Activated CD8-positive, alpha-beta T cell treated with anti-CD3 and anti-CD28 coated beads, Interleukin-2, amount 10 ng/mL, durations not matched to agents 7 days and 5 days (primary cell): Measurements from ENCODE around the gene DGKB. TPM values are rescaled to one million over a fixed set of nuclear protein-coding genes. Genes with fewer than 3 reads are reported as not detected.

Source experiments
- ATAC-seq: fragments of 150-1000 bp; cut with Tn5 transposase; one replicate; pipeline ENCODE4 v1.10.0; 2021; ENCODE audit warnings: moderate library complexity
- CTCF ChIA-PET: fragments of 350-600 bp; sonication (Branson Sonifier 250); formaldehyde crosslinking; loops from one replicate; lab custom pipeline; 2021; ENCODE audit warnings: antibody characterized with exemption; lab: Charles Lee
- POLR2A ChIA-PET: fragments of 350-600 bp; sonication (Branson Sonifier 250); formaldehyde crosslinking; loops from one replicate; lab custom pipeline; 2021; ENCODE audit warnings: antibody characterized with exemption; lab: Charles Lee
- DNase-seq: peaks from one replicate; pipeline ENCODE4 v3.0.0-alpha.2; 2020
- H3K27ac Mint-ChIP-seq: one replicate; pipeline ENCODE4 v1.8.0; 2021; ENCODE audit warnings: mild to moderate bottlenecking, mixed read lengths
- H3K27me3 Mint-ChIP-seq: one replicate; pipeline ENCODE4 v1.8.0; 2021; ENCODE audit warnings: low read depth, mixed read lengths
- H3K36me3 Mint-ChIP-seq: one replicate; pipeline ENCODE4 v1.8.0; 2021; ENCODE audit warnings: low read depth, mixed read lengths
- H3K4me1 Mint-ChIP-seq: one replicate; pipeline ENCODE4 v1.8.0; 2021; ENCODE audit warnings: low read depth, mixed read lengths
- H3K4me3 Mint-ChIP-seq: one replicate; pipeline ENCODE4 v1.8.0; 2021; ENCODE audit warnings: mild to moderate bottlenecking, mixed read lengths
- H3K9me3 Mint-ChIP-seq: one replicate; pipeline ENCODE4 v1.8.0; 2022; ENCODE audit warnings: mixed read lengths; ENCODE audit not compliant: insufficient read depth
- total RNA-seq, 2 experiments: library from RNA; stranded (reverse); gene quantifications; one replicate each; pipeline ENCODE4 v1.2.3, GENCODE V29; 2021

DGKB gene
- total RNA-seq, 2 experiments from 2014 or later = not detected

DNA sequence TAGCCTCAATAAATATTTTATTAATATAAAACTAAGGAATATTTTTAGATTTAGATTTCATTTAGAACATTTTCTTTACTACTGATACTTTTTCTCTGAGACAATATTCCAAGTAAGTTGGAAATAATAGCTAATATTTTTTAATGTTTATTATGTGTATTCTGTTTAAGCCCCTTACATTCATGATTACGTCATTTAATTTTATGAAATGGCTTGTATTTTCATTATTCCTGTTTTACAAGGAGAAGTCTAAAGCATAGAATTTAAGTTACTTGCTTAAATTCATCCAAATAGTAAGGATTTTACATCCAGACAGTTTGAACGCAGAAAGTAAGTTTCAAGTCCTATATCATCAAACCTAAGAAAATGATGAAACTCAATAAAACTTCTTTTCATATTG, 6.1 kb downstream of the DGKB start:
- Mint-ChIP-seq H3K9me3 (peaks cover 7% of the 10 kb centered on the region), H3K36me3 (no peaks in the 10 kb centered on the region), H3K27ac (no peak overlapping the region), H3K27me3 (no peaks in the 10 kb centered on the region), H3K4me3 (no peak overlapping the region), H3K4me1 (no peaks in the 10 kb centered on the region)
- ATAC-seq (no peak), DNase-seq (no peak)
- ChIA-PET POLR2A (no interaction called here), CTCF (no interaction called here)

DNA sequence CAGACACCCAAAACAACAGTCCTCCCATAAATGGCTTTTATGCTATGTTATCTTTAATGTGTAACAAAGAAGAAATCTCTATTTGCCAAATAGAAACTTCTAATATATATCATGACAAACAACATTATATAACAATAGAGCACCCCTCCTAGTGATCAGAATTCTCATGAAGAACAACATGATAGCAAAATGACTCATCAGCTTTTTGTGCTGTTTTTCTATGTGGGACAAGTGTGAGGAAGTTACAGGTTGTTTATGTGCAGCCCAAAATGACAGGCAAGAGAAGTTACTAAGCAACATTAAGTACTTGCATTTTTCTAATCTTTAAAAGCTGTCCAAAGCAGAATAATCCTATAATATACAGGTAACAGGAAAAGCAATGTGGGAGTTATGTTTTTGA, 7.7 kb downstream of the DGKB start:
- no peaks in the 10 kb centered on the region for H3K27me3 Mint-ChIP-seq
- ATAC-seq (no peak), DNase-seq (no peak)
- peaks cover 7% of the 10 kb centered on the region for H3K9me3 Mint-ChIP-seq
- no peak overlapping the region for H3K27ac Mint-ChIP-seq
- no peaks in the 10 kb centered on the region for H3K4me1 Mint-ChIP-seq
- ChIA-PET POLR2A (no interaction called here), CTCF (no interaction called here)
- no peak overlapping the region for H3K4me3 Mint-ChIP-seq
- no peaks in the 10 kb centered on the region for H3K36me3 Mint-ChIP-seq

DNA sequence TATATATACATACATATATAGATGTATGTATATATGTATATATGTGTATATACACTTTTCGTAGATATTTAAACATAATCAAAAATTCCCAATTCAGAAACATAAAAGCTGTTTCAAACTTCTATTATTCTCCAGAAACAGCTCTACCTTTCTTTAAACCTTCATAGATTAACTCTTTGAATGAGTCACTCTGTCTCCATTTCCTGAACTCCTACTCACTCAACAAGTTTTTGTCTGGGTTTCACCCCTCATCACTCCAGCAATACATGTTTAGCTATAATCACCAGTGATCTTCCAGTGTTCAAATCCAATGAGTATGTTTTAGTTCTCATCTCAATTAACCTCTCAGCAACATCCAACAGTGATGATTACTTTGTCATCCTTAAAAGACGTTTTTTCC, 9.6 kb downstream of the DGKB start:
- ChIA-PET CTCF (no interaction called here), POLR2A (no interaction called here)
- Mint-ChIP-seq H3K4me1 (no peaks in the 10 kb centered on the region), H3K4me3 (no peak overlapping the region), H3K9me3 (peaks cover 7% of the 10 kb centered on the region), H3K36me3 (no peaks in the 10 kb centered on the region), H3K27me3 (no peaks in the 10 kb centered on the region), H3K27ac (no peak overlapping the region)
- DNase-seq = no peak
- ATAC-seq = no peak

DNA sequence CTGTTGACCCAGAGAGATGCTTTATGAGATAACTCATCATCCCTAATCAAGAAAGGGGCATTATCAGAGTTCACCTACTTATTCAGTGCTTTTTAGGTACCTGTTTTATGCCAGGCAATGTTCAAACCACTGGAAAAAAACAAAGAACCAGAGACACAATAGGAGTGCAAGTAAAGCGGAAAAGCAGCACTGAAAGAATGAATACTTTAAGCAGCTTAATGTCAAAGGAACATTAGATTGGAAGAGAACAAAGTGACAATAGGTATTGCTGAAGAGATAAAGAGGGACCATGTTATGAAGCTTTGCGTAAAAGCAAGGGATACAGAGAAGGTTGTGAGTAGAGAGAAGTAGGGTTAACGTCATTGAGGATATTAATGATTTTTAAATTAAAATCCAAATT, 11.3 kb downstream of the DGKB start:
- ATAC-seq = no peak
- Mint-ChIP-seq H3K27ac (no peak overlapping the region), H3K36me3 (no peaks in the 10 kb centered on the region), H3K9me3 (peaks cover 7% of the 10 kb centered on the region), H3K4me3 (no peak overlapping the region), H3K27me3 (no peaks in the 10 kb centered on the region), H3K4me1 (no peaks in the 10 kb centered on the region)
- CTCF ChIA-PET = no interaction called here
- POLR2A ChIA-PET = no interaction called here
- DNase-seq = no peak

DNA sequence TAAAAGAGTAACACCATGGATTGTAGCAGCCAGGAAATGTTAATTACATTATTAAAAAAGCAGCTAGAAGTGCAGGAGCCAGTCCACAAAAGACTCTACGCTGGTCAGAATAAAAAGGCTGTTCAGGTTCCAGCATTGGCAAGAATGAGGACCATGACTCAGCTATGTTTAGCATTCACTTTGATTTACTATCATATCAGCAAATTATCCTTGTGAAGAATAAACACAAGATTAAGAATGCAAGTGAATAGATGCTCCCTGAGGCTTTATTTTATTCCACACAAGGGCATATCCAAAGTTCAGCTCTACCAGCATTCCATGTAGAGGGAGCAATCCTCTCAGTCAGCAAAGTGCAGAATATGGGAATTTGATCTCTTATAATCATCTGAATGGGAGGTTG, 13.6 kb downstream of the DGKB start:
- Mint-ChIP-seq H3K4me1 (no peaks in the 10 kb centered on the region), H3K4me3 (no peak overlapping the region), H3K9me3 (peaks cover 7% of the 10 kb centered on the region), H3K27ac (no peak overlapping the region), H3K27me3 (no peaks in the 10 kb centered on the region), H3K36me3 (no peaks in the 10 kb centered on the region)
- DNase-seq = no peak
- POLR2A ChIA-PET = no interaction called here
- CTCF ChIA-PET = no interaction called here
- no peak for ATAC-seq

DNA sequence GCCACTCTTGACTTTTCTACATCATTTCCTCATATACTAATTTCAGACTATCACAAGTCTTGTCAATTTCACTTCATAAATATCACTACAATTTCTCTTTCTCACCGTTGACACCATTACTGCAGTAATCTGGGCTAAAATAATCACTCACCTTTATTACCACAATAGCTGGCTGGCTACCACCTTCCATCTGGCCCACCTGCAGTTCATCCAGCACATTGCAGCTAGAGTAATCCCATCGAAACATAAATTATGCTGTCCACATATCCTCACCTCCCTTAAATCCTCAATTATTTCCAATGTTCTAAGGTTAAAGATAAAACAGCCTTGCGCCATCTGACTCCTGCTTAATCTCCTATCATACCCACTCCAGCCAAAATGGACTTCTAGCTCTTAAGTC, 16.0 kb downstream of the DGKB start:
- ChIA-PET CTCF (no interaction called here), POLR2A (no interaction called here)
- DNase-seq (no peak), ATAC-seq (no peak)
- Mint-ChIP-seq H3K27me3 (no peaks in the 10 kb centered on the region), H3K9me3 (no peaks in the 10 kb centered on the region), H3K27ac (no peak overlapping the region), H3K36me3 (no peaks in the 10 kb centered on the region), H3K4me1 (no peaks in the 10 kb centered on the region), H3K4me3 (no peak overlapping the region)

DNA sequence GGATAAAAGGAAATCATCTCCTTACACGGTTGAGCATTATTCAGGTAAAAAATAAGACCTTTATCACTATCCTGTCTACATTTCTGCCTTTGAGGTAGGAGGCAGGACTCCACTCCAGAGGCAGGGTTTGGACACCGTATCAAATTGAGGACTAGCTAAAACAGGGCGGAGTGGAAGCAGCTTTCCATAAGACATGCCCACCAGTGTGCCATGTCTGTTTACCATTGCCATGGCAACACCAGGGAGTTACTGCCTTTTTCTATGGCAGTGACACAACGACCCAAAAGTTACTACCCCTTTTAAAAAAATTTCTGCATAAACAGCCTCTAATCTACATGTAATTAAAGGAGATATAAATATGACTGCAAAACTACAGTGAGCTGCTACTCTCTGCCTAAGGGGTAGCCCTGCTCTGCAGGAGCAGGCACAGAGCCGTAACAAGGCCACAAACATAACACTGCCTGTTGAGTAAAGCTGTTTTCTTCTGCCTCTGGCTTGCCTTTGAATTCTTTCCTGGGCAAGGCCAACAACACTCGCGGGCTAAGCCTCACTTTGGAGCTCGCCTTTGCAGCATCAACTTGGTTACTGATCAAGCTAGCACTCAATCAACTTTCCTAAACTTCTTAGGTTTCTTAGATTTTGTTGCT, 26.5 kb downstream of the DGKB start:
- Mint-ChIP-seq H3K27ac (no peak overlapping the region), H3K27me3 (no peaks in the 10 kb centered on the region), H3K9me3 (peaks cover 4% of the 10 kb centered on the region), H3K4me1 (no peaks in the 10 kb centered on the region), H3K36me3 (no peaks in the 10 kb centered on the region), H3K4me3 (no peak overlapping the region)
- ATAC-seq (no peak), DNase-seq (no peak)
- ChIA-PET CTCF (no interaction called here), POLR2A (no interaction called here)

DNA sequence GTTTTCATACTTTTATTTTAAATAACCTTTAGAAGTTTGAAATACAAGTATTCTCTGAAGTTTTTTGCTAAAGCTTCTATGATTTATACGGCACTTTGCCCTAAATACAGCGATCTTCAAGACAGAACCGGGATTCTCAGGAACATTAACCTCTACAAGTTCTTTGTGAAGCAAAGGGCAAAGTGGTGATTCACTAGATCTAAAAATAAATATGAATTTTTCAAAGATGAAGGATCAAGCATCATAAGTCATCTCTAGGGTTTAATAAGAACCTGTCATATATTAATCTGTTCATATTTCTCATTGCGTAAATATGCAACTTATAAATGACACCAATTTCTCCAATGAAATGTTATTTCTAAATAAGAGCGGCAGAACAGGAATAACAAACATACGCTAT, 30.7 kb downstream of the DGKB start:
- Mint-ChIP-seq H3K36me3 (no peaks in the 10 kb centered on the region), H3K4me1 (no peaks in the 10 kb centered on the region), H3K4me3 (no peak overlapping the region)

DNA sequence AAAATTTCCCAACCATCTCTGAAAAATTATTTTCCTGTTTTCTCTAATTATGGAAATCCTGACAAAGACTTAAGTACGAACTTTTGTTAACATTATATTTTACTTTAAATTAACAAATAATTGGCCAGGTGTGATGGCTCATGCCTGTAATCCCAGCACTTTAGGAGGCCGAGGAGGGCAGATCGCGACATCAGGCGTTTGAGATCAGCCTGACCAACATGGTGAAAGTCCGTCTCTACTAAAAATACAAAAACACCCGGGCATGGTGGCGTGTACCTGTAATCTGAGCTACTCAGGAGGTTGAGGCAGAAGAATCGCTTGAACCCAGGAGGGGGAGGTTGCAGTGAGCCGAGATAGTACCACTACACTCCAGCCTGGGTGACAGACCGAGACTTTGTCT, 32.2 kb downstream of the DGKB start:
- ChIA-PET CTCF (no interaction called here), POLR2A (no interaction called here)
- Mint-ChIP-seq H3K27ac (no peak overlapping the region), H3K4me3 (no peak overlapping the region), H3K27me3 (no peaks in the 10 kb centered on the region), H3K36me3 (no peaks in the 10 kb centered on the region), H3K4me1 (no peaks in the 10 kb centered on the region), H3K9me3 (peaks cover 3% of the 10 kb centered on the region)
- DNase-seq (no peak), ATAC-seq (no peak)

More for the DNA sequence above, 30.7 kb downstream of the DGKB start:
- ATAC-seq = no peak
- peaks cover 4% of the 10 kb centered on the region for H3K9me3 Mint-ChIP-seq
- no peaks in the 10 kb centered on the region for H3K27me3 Mint-ChIP-seq
- H3K27ac Mint-ChIP-seq = no peak overlapping the region
- ChIA-PET POLR2A (no interaction called here), CTCF (no interaction called here)
- no peak for DNase-seq

DNA sequence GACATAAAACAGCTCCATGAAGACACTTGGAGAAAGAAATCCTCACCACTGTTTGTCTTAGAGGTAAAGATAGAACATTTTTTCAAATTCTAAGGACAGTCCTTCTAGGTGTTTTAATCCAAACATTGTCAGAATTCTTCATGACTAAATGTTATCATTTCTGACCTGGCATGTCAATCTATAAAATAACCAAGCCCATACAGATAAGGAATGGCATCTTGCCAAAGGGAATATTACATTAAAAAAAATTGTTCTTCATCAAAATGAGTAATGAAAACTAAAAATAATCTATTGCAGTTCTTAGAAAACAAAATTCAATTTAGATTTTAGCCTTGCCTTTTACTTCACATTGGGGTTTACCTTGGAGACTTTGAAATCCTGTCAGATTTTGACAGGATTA, 33.6 kb downstream of the DGKB start:
- Mint-ChIP-seq H3K4me3 (no peak overlapping the region), H3K36me3 (no peaks in the 10 kb centered on the region), H3K9me3 (no peaks in the 10 kb centered on the region), H3K4me1 (no peaks in the 10 kb centered on the region), H3K27ac (no peak overlapping the region), H3K27me3 (no peaks in the 10 kb centered on the region)
- ChIA-PET POLR2A (no interaction called here), CTCF (no interaction called here)
- ATAC-seq (no peak), DNase-seq (no peak)

DNA sequence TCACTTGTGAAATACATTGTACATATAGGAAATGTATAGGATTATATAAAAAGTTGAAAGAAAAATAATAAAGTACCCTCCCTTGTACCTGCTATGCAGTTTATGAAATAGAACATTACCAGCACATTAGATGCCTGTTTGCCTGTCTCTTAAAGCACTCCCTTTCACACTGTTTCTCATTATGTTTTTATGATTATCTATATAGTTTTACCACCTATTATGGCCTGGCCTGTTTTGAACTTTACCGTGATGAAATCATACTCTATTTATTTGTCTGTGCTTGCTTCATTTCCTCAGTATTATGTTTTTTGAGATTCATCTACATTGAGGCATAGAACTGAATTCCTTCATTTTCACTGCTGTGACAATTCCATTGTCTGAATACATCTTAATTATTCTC, 41.1 kb downstream of the DGKB start:
- H3K4me3 Mint-ChIP-seq = no peak overlapping the region
- CTCF ChIA-PET = no interaction called here
- H3K27ac Mint-ChIP-seq = no peak overlapping the region
- H3K9me3 Mint-ChIP-seq = no peaks in the 10 kb centered on the region
- no peaks in the 10 kb centered on the region for H3K36me3 Mint-ChIP-seq
- POLR2A ChIA-PET = no interaction called here
- ATAC-seq (no peak), DNase-seq (no peak)
- no peaks in the 10 kb centered on the region for H3K4me1 Mint-ChIP-seq
- H3K27me3 Mint-ChIP-seq = no peaks in the 10 kb centered on the region

DNA sequence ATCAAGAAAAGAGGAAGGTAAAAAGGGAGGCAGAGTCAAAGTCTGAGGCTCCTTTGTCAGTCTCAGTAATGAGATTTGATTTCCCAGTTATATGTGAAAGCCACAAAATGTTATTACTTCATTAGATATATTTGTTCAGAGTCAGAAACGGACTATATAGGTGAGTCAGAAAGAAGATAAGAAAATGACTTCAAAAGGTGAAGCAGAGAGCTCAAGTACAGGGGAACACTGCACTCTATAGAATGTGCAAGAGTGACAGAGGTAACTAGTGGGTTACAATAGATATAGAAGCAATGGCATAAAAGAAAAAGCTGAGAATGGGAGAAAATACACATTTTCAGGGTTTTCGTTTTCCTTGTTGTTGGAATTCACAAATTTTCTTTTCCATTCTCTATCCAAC, 43.3 kb downstream of the DGKB start:
- H3K4me1 Mint-ChIP-seq = no peaks in the 10 kb centered on the region
- ChIA-PET CTCF (no interaction called here), POLR2A (no interaction called here)
- no peaks in the 10 kb centered on the region for H3K9me3 Mint-ChIP-seq
- H3K27me3 Mint-ChIP-seq = no peaks in the 10 kb centered on the region
- H3K27ac Mint-ChIP-seq = no peak overlapping the region
- DNase-seq (no peak), ATAC-seq (no peak)
- no peaks in the 10 kb centered on the region for H3K36me3 Mint-ChIP-seq
- no peak overlapping the region for H3K4me3 Mint-ChIP-seq

DNA sequence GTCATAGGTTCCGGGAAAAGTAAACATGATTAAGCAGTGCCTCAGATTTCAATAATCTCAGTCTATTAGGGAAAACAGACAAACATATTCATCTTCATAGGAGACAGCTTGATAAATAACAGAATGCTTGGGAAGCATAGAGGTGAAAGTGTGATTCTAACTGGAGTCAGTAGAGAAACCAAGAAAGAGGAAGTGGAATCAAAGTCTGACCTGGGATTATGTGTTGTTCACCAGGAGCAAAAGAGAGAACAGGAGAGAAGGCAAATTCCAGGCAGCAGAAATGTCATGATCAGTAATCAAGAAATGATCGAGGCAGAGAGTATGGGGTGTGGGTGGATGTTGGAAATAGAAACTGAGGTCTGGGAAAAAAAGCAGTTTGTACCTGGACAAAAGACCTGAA, 43.7 kb downstream of the DGKB start:
- Mint-ChIP-seq H3K36me3 (no peaks in the 10 kb centered on the region), H3K27me3 (no peaks in the 10 kb centered on the region), H3K4me1 (no peaks in the 10 kb centered on the region), H3K4me3 (no peak overlapping the region), H3K9me3 (peaks cover 2% of the 10 kb centered on the region), H3K27ac (no peak overlapping the region)
- ChIA-PET POLR2A (no interaction called here), CTCF (no interaction called here)
- no peak for ATAC-seq
- DNase-seq = no peak
